Dermis blood vessel endothelial cell (primary cell): Measurements from ENCODE around the gene CDC123. TPM values are rescaled to one million over a fixed set of nuclear protein-coding genes. Genes with fewer than 3 reads are reported as not detected.
"Not testable (repeated sequence)": the region's sequence is repeated elsewhere in the genome, so short reads cannot be mapped to it uniquely, and the experiment has no call there.

Experiments
- DNase-seq: peaks from one replicate; pipeline ENCODE4 v3.0.0; 2010
- total RNA-seq: library from RNA; depleted of rRNA; stranded (reverse); fragments of >200 nt; gene quantifications from 2 replicates; pipeline ENCODE4 v1.2.3, GENCODE V29; 2014

The CDC123 gene
- total RNA-seq, 1 donor from 2014 or later = 149 TPM

DNA sequence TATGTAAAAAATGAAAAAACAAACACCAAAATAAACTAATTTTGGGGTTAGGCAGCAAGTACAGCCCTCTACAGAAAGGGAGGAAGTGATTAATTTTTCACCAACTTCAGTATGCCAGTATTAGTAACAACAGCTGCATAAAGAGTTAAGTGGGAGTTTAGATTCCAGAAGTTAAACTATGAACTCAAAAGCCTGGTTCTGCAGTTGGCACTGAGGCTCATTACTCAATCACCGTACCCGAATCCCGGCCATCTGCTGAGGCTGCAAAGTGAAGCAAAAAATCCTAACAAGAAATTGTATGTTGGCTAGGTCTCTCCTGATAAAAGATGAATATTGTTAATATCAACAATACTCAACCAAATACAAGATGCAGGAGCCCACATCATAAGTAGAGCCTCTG, 4.3 kb upstream of the CDC123 start:
- peak; percentile 45 for DNase-seq

GRCh38 chr10:12193193-12193592, 2.8 kb upstream of the CDC123 start:
- DNase-seq = no peak

DNA sequence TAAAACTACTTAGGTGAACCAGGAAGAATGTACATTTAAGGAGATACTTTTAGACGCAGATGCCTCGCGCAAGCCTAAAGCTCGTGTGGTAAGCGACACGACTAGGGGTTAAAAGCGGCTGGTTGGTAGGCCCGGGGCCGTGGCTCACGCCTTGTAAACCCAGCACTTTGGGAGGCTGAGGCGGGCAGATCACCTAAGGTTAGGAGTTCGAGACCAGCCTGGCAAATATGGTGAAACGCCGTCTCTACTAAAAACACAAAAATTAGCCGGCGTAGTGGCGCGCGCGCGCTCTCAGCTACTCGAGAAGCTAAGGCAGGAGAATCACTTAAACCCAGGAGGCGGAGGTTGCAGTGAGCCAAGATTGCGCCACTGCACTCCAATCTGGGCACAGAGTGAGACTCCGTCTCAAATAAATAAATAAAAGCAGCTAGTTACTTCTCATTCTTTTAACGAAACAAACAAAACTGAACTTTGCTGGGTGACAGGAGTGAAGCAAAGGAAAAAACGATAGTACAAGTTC, 1.2 kb upstream of the CDC123 start:
- DNase-seq = peak; percentile 40

GRCh38 chr10:12195281-12195602, 746 bp upstream of the CDC123 start:
- no peak for DNase-seq

DNA sequence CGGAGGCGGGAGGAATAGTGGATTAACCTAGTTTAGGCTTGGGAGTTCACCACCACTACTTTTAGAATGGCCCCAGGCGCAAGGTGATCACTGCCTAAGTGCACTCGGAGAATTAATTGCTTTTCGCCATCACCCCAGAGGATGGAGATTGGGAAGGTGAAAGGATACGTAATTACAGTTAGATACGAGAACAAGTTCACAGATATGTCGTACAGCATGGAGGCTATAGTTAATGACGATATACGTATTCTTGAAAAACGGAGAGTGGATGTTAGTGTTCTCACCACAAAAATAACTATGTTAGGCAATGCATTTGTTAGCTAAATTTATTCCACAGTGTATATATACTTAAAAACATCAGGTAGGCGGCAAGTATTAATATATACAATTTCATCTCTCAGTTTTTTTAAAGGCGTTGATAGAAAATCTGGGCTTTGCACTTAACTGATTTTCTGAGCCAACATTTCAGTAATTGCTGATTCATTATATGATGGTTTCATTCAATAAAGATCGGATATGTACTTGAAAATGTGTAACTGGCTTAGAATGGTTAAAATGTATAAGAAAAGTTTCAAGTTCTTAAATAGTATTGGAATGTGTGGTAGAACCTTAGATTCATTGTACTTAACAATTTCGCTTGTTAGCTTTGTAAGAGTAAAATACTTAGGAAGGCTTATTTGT, 683 bp downstream of the CDC123 start:
- DNase-seq = no peak

- no peak for DNase-seq
These were observed 2.2 kb downstream of the CDC123 start for GRCh38 chr10:12198156-12198555.

- no peak for DNase-seq
These were observed 4.9 kb downstream of the CDC123 start for GRCh38 chr10:12200850-12201249.

- no peak for DNase-seq
These were observed 5.6 kb downstream of the CDC123 start for GRCh38 chr10:12201543-12201942.

DNA sequence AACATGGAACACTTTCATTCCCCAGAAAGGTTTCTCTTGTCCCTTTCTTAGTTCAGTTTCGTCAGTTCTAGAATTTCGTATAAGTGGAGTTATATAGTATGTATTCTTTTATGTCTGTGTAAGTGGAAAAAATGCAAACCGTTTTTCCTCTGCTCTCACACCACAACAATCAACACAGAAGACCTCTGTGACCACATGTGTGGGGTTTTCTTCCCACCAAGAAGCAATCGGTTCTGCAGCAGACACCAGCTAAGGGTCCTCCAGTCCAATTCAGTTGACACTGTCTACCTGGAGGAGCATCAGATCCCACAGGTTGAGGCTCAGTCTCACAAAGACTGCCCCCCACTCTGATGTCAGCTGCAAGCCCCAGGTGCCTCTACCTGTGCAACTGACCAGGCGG, 6.2 kb downstream of the CDC123 start:
- no peak for DNase-seq

DNA sequence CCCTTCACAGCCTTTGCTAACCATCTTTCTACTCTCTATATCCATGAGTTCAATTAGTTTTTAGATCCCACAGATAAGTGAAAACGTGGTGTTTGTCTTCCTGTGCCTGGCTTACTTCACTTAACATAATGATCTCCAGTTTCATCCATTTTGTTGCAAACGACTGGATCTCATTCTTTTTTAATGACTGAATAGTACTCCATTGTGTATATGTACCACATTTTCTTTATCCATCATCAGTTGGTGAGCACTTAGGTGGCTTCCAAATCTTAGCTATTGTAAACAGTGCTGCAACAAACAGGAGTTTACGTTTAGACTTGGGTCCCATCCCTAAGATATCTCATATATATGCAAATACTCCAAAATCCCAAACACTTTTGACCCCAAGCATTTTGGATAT, 9.1 kb downstream of the CDC123 start:
- DNase-seq = no peak

GRCh38 chr10:12207114-12207513, 11.1 kb downstream of the CDC123 start:
- no peak for DNase-seq

DNA sequence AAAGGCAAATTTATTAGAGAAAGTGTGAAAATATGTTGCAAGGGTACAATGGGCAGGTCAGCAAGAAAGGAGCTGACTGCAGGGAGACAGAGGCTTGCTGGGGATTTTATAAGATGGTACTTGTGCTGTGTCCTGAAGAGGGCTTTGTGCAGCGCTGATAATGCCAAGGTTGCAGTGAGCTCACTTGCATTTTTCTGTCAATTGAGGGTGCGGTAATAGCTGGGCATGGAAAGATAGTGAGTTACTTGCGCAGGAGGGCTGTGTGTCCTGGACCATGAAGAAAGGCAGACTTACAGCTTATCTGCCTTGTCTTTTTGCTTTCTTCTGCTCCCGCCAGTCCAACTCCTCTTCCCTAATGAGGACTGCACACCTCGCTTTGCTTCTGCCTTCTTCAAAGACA, 12.5 kb downstream of the CDC123 start:
- no peak for DNase-seq

DNA sequence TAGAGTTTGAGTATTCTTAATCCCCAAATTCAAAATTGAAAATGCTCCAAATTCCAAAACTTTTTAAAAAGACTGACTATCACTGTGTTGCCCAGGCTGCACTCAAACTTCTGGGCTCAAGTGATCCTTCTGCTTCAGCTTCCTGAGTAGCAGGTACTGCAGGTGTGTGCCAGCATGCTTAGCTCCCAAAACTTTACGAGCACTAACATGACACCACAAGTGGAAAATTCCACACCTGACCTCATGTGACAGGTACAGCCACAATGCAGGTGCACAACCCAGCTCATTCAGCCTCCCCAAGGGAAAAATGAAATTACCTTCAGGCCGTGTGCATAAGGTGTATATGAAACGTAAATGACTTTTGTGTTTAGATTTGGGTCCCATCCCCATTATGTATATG, 16.5 kb downstream of the CDC123 start:
- DNase-seq = no peak

DNA sequence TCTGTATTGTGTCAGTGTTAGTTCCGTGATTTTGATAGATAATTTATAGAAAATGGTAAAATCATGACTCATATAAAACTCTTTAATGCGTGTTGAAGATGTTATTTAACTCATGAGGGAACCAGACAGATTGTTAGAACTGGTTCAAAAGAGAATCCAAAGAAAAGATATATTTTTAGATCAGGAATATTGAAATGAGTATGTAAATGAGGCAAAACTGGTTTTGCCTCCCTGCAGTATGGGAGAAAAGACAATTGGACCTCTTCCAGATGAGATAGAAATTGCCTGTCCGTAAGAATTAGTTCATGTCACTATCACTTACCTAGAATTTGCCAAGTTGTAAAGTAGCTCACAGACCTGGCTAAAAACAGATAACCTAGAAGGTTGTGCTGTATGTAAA, 17.6 kb downstream of the CDC123 start:
- no peak for DNase-seq

GRCh38 chr10:12214093-12214492, 18.1 kb downstream of the CDC123 start:
- no peak for DNase-seq

DNA sequence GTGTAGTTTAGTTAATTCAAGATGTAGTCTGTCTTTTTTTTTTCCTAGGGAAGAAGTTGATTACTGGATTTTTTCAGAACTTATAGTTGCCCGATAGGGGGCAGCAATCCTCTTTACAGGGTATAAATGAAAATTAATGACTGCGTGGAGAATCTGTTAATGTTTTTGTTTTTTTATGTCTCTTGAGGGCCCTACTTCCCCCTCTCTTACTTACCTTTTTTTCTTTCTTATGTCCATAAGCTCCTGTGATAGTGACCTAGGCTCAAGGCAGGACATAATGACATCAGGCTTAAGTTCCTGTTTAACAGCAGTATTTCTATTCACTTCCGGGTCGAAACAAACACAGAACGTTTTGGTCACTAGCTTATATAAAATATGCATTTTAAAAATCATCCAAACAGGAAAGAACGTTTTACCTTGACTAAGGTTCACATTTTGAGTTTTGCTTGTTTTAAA, 18.8 kb downstream of the CDC123 start:
- DNase-seq = peak; percentile 76

DNA sequence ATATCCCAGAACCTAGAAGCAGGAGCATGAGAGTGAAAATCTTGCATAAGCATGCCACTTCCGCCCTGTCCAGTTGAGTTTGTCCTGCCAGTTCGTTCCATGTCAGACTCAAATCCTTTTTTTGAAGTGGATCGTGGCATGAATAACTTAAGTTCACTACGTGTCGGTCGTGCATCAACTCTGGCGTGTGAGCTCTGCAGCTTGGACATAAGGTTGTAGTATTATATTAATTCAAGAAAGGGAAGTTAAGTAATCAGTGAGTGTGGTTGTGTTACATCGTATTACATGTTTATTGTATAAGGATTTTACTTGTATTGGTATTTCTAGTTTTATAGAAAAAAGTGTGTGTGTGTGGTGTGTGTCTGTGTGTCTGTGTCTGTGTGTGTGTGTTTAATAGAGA, 23.0 kb downstream of the CDC123 start:
- no peak for DNase-seq

DNA sequence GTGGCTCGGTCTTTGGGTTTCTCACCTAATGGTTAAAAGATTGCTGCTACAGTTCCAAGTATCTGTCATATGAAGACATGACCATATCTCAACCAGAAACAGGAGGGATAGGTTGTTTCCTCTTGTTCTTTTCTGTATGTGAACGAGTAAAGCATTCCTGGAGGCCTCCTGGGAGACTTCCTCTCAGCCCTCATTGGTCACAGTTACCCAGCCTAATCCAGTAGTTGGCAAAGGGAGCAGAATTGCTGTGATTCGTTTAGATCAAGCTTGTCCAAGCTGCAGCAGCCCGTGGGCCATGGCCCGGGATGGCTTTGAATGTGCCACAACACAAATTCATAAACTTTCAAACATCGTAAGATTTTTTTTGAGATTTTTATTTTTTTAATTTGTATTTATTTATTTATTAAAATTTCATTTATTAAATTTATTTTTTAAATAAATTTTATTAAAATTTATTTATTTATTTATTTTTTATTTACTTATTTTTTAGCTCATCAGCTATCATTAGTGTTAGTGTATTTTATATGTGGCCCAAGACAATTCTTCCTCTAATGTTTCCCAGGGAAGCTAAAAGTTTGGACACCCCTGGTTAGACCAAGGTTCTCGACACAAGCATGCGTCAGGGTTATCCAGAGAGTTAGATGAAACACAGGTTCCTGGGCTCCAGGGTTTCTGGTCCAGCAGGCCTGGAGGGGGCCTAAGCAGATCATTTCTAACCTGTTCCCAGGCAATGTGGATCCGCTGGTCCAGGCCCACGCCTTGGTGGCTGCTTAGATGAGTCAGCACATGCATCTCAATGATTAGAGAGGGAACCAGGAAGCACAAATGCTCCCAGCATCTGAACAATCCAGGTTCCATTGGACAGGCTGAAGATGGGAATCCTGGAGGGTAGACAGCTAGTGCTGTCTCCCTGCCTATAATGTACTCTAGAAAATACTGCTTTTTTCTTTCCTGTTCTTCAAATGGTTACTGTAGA, 25.6 kb downstream of the CDC123 start:
- DNase-seq = peak; percentile 23

DNA sequence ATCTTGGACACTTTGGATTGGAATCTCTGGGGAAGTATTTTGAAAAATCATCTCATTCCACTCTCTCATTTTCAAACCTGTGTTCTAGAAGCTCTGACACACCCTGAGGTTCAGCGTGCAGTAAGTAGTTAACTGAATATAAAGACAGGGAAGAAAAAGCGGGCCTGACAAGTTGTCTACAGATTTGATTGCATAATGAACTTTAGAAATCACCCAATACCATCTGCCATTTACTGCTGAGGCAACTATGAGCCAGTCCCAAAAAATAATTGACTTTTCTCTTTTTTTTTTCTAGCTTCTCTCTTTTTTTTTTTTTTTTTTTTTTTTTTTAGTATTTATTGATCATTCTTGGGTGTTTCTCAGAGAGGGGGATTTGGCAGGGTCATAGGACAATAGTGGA, 29.5 kb downstream of the CDC123 start:
- DNase-seq = no peak

- DNase-seq = not testable (repeated sequence)
These were observed 30.4 kb downstream of the CDC123 start for GRCh38 chr10:12226438-12226837.

GRCh38 chr10:12228851-12229250, 32.9 kb downstream of the CDC123 start:
- DNase-seq = no peak

GRCh38 chr10:12234687-12235086, 38.7 kb downstream of the CDC123 start:
- DNase-seq = not testable (repeated sequence)

DNA sequence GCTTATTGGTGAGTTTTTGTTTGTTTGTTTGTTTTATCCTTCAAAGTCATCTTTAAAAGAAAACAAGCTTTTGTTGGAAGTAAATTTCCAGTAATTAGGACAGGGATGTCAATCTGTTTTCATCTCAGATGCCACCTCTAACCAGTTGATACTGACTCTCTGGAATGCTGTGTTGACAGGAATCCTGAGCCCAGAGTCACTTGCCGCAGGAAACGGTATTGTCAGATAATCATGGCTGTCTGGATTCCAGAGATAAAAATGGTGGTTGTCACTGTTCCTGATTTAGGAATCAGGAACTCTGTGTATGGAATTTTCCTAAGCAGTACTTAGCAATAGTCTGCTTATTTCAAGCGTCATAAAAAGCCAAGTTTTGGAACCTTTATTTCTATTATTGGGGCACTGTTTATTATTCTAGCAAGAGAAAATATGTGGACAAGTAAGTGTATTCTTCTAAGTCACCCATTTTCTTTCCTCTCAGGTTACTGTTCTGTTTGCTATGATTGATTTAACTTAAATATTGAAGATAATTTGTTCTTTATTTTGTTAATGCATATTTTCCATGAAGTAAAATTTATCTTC, 39.2 kb downstream of the CDC123 start:
- peak; percentile 56 for DNase-seq
